GM19397 (cell line): ENCODE data around the gene HOXD10.

Experiments used
- ATAC-seq: cut with Tn5 transposase; IDR thresholded peaks from one replicate; pipeline ENCODE4 v1.9.1; 2021; ENCODE audit warnings: mild to moderate bottlenecking, moderate library complexity; ENCODE audit not compliant: unreplicated experiment

HOXD10 gene

DNA sequence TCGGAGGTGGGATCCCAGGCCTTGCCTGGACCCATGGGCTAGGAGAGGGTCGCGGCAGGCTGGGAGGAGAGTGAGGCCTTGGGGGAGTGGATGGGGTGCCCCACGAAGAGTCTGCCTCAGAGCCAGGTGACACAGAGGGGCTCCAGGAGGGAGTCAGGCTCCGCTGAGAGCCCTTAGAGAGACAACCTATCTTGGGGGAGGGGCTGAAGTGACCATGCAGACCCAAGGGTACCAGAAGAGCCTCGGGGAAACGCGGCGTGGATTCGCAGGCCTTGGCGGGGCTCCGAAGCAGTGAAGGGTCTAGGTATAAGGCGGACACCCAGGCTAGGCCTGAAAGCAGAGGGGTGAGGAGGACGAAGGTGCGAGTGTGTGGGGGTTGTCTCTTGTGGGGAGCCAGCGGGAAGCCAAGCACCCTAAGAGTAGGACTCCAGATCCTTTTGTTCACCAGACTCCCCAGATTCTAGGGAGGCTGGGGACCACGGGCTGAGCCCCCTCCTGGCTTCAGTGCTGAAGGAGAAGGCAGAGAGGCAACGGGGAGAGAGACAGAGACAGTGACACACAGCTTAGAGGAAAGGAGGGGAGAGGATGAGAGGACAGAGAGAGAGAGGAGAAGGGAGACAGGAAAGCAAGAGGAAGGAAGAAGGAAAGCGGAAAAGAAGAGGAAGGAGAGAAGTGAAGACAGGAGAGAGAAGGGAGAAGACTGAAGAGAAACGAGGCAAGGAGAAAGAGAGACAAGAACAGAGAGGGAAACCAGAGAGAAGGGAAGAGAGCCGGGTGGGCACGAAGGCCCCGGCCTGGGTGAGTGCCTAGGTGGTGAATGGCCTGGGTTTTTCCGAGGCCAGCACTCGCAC is 10.6 kb upstream of the HOXD10 start:
- ATAC-seq: no peak

GRCh38 chr2:176106581-176107539 is 9.7 kb upstream of the HOXD10 start, which contains the start of gene HOXD11:
Gene HOXD11 (plus strand): TSS chr2:176107280. CDS start chr2:176107356, 76 bp downstream.
- no peak for ATAC-seq

DNA sequence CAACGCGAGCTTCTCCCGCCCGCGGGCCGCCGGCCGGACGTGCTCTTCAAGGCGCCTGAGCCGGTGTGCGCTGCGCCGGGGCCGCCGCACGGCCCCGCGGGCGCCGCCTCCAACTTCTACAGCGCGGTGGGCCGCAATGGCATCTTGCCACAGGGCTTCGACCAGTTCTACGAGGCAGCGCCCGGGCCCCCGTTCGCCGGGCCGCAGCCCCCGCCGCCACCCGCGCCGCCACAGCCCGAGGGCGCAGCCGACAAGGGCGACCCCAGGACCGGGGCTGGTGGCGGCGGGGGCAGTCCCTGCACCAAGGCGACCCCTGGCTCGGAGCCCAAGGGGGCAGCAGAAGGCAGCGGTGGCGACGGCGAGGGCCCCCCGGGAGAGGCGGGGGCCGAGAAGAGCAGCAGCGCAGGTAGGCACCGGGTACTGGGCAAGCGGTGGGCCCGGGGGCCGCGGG is 8.8 kb upstream of the HOXD10 start:
- no peak for ATAC-seq

DNA sequence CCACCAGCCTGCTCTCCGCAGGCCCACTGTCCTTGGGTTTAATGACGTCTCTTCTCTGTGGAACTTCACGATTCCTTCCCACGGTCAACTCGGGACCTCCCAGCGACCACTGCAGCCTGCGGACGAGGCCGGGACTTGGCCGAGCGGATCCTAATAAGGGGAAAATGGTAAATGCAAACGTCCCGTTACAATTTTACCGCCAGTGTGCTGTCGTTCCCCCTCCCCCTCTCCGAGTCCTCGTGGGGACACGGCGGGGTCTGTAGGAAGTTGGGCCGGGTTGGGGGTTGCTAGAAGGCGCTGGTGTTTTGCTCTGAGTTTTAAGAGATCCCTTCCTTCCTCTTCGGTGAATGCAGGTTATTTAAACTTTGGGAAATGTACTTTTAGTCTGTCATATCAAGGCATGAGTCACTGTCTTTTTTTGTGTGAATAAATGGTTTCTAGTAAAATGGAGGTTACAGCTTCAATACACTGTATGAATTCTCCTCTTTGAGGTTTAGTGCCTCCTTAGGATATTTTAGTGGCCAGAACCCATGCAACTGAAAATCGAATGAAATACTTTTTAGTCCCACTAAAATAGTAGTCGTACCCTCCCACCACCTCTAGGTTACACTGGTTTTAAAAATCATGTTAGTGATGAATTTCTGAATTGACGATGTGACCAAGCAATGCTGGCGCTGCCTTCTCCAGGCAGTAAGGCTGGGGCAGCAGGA is 7.2 kb upstream of the HOXD10 start:
- no peak for ATAC-seq

DNA sequence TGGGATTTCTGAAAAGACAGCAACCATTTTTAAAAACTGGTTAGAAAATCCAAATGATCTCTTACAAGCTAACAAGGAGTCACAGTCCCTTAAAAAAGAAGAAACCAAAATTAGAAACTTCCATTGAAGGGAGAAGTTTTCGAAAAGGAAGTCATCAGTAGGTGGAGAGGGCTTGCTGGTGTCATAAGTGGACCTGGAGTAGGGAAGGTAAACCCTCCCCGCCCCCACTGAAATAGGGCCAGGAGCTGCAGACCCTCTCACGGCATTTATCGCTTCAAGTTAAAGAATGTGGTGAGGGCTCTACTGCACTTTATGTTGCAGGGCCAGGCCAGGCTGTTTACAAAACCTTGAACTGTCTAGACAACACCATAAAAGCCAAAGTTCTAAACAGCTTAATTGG is 6.6 kb upstream of the HOXD10 start:
- no peak for ATAC-seq

DNA sequence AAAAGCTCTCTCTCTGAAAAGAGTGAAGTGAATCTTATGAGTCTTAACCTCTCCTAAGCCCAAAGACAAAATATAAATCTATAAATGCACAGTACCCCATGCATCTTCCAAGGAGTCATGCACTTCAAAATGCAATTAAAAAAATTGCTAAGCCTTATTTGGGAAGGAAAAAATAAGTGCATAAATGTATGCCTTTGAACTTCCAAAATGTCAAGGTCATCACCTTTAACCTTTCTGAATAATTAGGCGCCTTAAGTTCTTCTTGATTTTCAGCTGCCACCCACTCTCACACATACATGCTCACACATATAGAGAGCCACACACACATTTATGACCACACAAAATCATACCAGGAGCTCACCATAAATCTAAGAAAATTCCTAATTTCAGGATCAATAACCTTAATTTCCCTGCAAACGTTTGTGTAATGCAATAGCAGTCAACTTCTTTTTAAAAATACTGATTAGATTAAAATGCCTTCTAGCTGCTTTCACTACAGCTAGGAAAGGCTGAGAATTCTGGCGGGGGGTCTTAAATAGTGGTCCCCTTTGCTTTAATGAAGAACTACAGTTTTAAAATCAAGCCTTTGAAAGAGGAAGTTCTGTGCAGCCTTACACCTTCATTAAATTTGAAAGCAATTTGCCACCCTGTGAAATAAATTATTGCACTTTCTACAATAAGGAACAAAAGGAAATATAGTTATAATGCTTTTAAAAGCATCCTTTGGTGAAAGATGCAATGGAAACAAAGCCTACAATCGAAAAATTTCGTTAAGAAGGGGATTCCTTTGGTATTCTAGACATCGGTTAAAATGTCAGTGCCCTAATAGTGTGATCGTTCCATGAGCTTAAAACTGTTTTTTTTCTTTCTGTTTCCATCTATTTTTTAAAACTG is 5.9 kb upstream of the HOXD10 start:
- no peak for ATAC-seq

GRCh38 chr2:176111309-176111663 is 5.3 kb upstream of the HOXD10 start:
- no peak for ATAC-seq

GRCh38 chr2:176111846-176112374 is 4.7 kb upstream of the HOXD10 start:
- ATAC-seq: no peak

- no peak for ATAC-seq
Measured at GRCh38 chr2:176112375-176113302, 3.9 kb upstream of the HOXD10 start.

- no peak for ATAC-seq
Measured at GRCh38 chr2:176114120-176114929, 2.3 kb upstream of the HOXD10 start.

GRCh38 chr2:176114930-176115625 is 1.5 kb upstream of the HOXD10 start:
- no peak for ATAC-seq

GRCh38 chr2:176117162-176117822 is 714 bp downstream of the HOXD10 start:
- no peak for ATAC-seq

- ATAC-seq: no peak
Measured at GRCh38 chr2:176117823-176118371, 1.3 kb downstream of the HOXD10 start.

DNA sequence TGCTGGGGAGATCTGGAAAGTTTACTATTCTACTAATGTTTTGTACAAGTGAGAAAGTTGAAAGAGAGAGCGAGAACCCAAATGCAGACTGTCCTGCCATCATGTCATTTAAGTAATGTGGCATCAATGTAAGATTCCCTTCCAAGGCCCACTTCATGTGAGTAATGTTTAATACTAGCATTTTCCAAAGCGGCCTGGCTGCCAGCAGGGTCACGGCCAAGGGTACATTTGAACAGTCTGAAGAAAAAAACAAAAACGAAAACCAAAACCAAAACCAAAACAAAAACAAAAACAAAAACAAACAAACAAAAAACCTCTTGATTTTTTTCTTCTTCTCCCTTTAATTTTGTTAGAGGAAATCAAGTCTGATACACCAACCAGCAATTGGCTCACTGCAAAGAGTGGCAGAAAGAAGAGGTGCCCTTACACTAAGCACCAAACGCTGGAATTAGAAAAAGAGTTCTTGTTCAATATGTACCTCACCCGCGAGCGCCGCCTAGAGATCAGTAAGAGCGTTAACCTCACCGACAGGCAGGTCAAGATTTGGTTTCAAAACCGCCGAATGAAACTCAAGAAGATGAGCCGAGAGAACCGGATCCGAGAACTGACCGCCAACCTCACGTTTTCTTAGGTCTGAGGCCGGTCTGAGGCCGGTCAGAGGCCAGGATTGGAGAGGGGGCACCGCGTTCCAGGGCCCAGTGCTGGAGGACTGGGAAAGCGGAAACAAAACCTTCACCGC is 2.2 kb downstream of the HOXD10 start:
- no peak for ATAC-seq

DNA sequence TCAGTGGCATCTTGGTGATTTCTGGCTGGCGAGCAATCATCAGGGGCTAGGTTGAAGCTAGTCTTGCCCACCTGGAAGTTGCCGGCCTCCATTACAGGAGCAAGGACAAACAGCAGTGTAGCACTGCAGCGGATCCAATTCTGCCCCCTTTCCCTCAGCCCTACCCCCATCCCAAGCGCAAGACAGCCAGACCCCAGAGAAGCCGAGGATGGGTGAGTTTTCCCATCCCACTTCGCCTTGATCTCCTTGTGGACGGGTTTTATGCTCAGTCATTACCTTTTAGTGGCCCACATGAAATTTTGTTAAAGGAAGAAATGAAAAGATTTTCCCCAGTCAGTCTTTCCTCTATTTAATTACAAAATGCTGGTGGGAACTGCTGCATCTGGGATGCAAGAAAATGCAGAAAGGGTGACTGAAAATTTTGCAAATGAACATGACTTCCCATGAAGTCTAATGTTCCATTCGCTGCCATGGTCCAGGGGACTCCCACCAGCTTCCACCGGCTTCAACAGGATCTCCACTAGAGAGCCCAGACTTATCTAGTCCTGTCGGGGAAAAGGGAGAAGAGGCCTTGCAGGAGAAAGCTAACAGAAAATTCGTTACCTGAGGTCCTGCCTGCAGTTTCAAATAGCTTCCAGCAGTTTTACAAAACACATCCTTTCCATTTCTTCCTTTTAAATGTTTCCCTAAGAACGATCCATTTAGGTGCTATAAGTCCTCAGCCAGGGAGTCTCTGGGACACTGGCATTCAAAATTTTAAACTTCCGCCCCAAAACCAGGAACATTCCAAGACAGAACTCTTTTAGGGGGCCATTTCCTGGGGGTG is 4.0 kb downstream of the HOXD10 start:
- no peak for ATAC-seq
